ENCODE measurements around the gene GRIN2C.

GRCh38 chr17:74881073-74881472 is 21.4 kb upstream of the GRIN2C start:
- TF ChIP-seq CTCF (IDR thresholded peaks at IDR 0.05; ENCODE audit: low read length) (no peak), EZH2phosphoT487 (IDR thresholded peaks at IDR 0.05; ENCODE audit: low read length) (no peak), EZH2 (optimal IDR thresholded peaks at IDR 0.05; ENCODE audit: low read depth, low read length) (no peak)
